Measurements from ENCODE around the gene KPNA3. TPM values are rescaled to one million over a fixed set of nuclear protein-coding genes. Genes with fewer than 3 reads are reported as not detected.

The KPNA3 gene
- total and polyA plus RNA-seq, 9 donors = 9.1 to 30.9 (median 19.6) TPM

DNA sequence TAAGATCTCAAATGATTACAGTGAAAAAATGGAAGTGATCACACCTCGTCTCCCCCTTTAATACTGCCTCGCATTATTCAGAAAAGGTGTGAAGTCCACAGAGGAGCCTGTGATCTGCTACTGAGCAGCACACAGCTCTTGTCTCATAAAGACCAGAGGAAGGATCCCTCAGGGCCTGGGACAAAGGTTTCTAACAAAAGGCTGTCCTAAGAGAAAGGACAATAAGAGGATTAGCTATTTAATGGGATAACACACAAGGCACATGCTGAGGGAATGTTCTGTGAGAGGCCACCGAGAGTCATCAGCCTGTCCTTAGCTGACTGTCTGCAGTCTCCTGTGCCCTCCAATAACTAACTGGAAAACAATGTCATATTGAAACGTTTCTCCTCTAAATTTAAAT, 127.9 kb downstream of the KPNA3 start:
- TF ChIP-seq, protein P1, sequence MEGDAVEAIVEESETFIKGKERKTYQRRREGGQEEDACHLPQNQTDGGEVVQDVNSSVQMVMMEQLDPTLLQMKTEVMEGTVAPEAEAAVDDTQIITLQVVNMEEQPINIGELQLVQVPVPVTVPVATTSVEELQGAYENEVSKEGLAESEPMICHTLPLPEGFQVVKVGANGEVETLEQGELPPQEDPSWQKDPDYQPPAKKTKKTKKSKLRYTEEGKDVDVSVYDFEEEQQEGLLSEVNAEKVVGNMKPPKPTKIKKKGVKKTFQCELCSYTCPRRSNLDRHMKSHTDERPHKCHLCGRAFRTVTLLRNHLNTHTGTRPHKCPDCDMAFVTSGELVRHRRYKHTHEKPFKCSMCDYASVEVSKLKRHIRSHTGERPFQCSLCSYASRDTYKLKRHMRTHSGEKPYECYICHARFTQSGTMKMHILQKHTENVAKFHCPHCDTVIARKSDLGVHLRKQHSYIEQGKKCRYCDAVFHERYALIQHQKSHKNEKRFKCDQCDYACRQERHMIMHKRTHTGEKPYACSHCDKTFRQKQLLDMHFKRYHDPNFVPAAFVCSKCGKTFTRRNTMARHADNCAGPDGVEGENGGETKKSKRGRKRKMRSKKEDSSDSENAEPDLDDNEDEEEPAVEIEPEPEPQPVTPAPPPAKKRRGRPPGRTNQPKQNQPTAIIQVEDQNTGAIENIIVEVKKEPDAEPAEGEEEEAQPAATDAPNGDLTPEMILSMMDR (IDR thresholded peaks at IDR 0.05) = no peak
- TF ChIP-seq POLR2A (IDR thresholded peaks at IDR 0.05) (no peak), EP300 (IDR thresholded peaks at IDR 0.05) (no peak)
- Histone ChIP-seq H3K27ac (no peak overlapping the region), H3K9me3 (no peaks in the 10 kb centered on the region), H3K27me3 (no peaks in the 10 kb centered on the region), H3K4me1 (ENCODE audit: insufficient read depth) (no peaks in the 10 kb centered on the region), H3K4me3 (no peak overlapping the region), H3K36me3 (no peaks in the 10 kb centered on the region)
- DNase-seq = no peak
- WGBS, 3 donors = 83 to 88% (median 86%) methylated on average over 4 of the region's 4 CpGs
- intact Hi-C loops (cut with DNase I) = loop anchor here in 1 of 4 donors (10.0 kb wide), 1 partner anchor 180 kb away; no protein-coding TSS in a partner anchor

DNA sequence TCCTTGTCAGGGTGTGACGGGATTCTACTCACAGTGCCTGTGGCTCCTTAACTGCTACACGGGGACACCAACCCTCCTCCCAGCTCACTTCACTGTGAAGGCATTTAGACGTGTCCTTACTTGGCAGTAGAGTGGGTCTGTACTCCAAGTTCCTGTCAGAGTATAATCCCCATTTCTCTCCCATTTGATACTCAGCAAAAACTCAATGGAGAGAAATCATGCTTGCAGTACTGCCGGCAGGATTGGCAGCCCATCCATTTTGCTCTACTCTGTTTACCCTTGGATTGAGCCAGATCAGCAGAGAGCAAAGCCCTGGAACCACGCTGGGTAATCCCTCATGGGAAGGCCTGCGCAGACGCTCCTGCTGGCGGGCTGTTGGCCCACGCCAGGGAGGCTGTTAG, 135.2 kb downstream of the KPNA3 start:
- Histone ChIP-seq H3K27ac (no peak overlapping the region), H3K9me3 (no peaks in the 10 kb centered on the region), H3K4me3 (no peak overlapping the region), H3K36me3 (no peaks in the 10 kb centered on the region), H3K4me1 (ENCODE audit: insufficient read depth) (peaks cover 1% of the 10 kb centered on the region), H3K27me3 (no peaks in the 10 kb centered on the region)
- TF ChIP-seq, protein P1 (IDR thresholded peaks at IDR 0.05) = no peak
- TF ChIP-seq EP300 (IDR thresholded peaks at IDR 0.05) = no peak
- no peak for TF ChIP-seq POLR2A (IDR thresholded peaks at IDR 0.05)
- DNase-seq = no peak
- WGBS, 3 donors = 82 to 94% (median 90%) methylated on average over 9 of the region's 9 CpGs
- intact Hi-C loops (cut with DNase I) = loop anchor here in 1 of 4 donors (10.0 kb wide), 1 partner anchor 188 kb away; no protein-coding TSS in a partner anchor

DNA sequence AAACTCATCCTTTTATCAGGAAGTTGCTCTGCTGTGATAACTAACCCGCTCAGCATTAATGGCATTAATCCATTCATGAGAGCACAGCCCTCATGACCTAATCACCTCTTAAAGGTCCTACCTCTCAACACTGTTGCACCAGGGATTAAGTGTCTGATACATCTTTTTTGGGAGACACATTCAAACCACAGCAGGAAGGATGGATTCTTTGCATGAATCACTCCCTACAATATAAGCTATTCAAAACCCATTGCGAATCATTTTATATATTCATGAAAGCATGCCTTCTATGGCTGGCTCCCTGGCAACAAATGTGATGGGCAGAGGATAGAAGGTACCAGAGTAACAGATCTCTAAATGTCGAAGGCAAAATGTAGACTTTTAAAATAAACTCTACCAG, 136.6 kb downstream of the KPNA3 start:
- no peaks in the 10 kb centered on the region for H3K9me3 ChIP-seq
- TF ChIP-seq POLR2A (IDR thresholded peaks at IDR 0.05) (no peak), EP300 (IDR thresholded peaks at IDR 0.05) (no peak)
- TF ChIP-seq, protein P1 (IDR thresholded peaks at IDR 0.05) = no peak

DNA sequence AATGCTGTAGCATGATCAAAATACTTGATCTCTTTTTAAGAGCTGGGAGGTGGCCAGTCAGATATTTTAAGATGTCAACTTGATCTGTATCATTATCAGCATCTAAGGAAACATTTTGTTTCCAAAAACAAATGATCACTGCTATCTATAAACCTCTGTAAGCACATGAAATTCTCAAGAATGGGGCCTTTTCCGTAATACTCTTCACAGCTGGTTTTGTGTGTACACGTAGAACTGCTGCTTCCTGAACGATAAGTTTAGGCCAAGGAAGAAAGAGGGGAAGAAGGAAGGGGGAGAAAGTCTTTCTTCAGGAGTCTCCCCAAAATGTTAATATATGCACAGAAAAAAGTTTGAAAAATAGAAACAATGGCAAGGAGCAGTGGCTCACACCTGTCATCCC, 138.5 kb downstream of the KPNA3 start:
- Histone ChIP-seq H3K27ac (no peak overlapping the region), H3K36me3 (no peaks in the 10 kb centered on the region), H3K9me3 (no peaks in the 10 kb centered on the region), H3K27me3 (no peaks in the 10 kb centered on the region), H3K4me1 (ENCODE audit: insufficient read depth) (peaks cover 1% of the 10 kb centered on the region), H3K4me3 (no peak overlapping the region)
- intact Hi-C loops (cut with DNase I) = loop anchor here in 2 of 4 donors (5.0 to 10.0 kb wide), 2 partner anchors 191 to 193 kb away; no protein-coding TSS in a partner anchor
- no peak for DNase-seq
- TF ChIP-seq EP300 (IDR thresholded peaks at IDR 0.05) (no peak), POLR2A (IDR thresholded peaks at IDR 0.05) (no peak)
- TF ChIP-seq, protein P1 (IDR thresholded peaks at IDR 0.05) = no peak
- WGBS, 3 donors = 89 to 95% (median 89%) methylated on average over 3 of the region's 3 CpGs

More for the DNA sequence above, 136.6 kb downstream of the KPNA3 start:
- intact Hi-C loops (cut with DNase I) = loop anchor here in 1 of 4 donors (10.0 kb wide), 1 partner anchor 189 kb away; no protein-coding TSS in a partner anchor
- Histone ChIP-seq H3K36me3 (no peaks in the 10 kb centered on the region), H3K4me1 (ENCODE audit: insufficient read depth) (peaks cover 1% of the 10 kb centered on the region), H3K27ac (no peak overlapping the region), H3K4me3 (no peak overlapping the region), H3K27me3 (no peaks in the 10 kb centered on the region)
- no peak for DNase-seq
- WGBS, 3 donors = 68 to 77% (median 77%) methylated on average over 3 of the region's 3 CpGs

All from ovary (tissue), 9 donors.